ENCODE results near the gene SAMD4A.
"Not testable (repeated sequence)": the region's sequence is repeated elsewhere in the genome, so short reads cannot be mapped to it uniquely, and the experiment has no call there.

The SAMD4A gene

DNA sequence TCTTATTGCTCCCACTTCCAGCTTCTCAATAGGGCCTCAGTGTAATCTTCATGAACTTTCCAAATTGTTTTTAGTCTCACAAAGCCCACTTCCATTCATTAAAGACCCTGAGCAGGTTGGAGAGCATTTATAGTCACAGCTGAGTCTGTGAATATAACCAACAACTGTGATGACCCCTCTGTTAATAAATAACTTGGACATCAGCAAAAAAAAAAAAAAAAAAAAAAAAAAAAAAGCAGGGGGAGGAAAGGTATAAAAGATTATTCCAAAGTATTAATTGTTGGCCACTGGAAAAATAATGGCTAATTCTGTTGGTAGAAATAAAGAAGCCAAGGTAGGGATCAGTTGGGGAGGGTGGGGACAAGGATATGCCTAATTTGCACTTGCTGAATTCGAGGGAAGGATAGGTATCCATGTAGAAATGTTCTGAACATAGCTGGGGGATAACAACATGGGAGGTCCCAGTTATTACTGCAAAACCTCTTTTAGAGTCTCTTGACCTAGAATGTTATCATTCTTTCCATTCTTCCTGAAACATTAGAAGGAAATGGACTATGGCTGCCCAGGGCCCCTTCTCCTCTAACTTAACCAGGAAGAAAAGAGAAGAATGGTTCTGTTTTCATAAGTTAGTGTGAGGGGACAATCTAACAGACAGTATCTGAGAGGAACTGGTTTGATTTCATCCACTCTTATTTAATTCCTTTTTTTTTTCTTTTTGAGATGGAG is 56.5 kb downstream of the SAMD4A start:
- Mint-ChIP-seq H3K9me3 (no peaks in the 10 kb centered on the region), H3K36me3 (ENCODE audit: low read depth) (peaks cover 6% of the 10 kb centered on the region), H3K4me3 (no peak overlapping the region), H3K27ac (peak overlapping the region in 2 of 3 experiments; percentile 46 to 53), H3K27me3 (ENCODE audit: low read depth) (no peaks in the 10 kb centered on the region), H3K4me1 (peaks cover 59% of the 10 kb centered on the region)
- TF ChIP-seq, protein P1, sequence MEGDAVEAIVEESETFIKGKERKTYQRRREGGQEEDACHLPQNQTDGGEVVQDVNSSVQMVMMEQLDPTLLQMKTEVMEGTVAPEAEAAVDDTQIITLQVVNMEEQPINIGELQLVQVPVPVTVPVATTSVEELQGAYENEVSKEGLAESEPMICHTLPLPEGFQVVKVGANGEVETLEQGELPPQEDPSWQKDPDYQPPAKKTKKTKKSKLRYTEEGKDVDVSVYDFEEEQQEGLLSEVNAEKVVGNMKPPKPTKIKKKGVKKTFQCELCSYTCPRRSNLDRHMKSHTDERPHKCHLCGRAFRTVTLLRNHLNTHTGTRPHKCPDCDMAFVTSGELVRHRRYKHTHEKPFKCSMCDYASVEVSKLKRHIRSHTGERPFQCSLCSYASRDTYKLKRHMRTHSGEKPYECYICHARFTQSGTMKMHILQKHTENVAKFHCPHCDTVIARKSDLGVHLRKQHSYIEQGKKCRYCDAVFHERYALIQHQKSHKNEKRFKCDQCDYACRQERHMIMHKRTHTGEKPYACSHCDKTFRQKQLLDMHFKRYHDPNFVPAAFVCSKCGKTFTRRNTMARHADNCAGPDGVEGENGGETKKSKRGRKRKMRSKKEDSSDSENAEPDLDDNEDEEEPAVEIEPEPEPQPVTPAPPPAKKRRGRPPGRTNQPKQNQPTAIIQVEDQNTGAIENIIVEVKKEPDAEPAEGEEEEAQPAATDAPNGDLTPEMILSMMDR (IDR thresholded peaks at IDR 0.05; ENCODE audit: unreplicated experiment in 3 of 3), result no peak

DNA sequence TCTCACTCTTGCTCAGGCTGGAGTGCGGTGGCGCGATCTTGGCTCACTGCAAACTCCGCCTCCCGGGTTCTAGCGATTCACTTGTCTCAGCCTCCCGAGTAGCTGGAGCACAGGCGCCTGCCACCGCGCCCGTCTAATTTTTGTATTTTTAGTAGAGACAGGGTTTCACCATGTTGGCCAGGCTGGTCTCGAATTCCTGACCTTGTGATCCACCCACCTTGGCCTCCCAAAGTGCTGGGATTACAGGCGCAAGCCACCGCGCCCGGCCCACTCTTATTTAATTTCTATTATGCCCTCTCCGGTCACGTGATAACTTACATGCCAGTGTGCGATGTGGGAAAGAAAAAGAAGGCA is 57.1 kb downstream of the SAMD4A start:
- not testable (repeated sequence) for H3K27ac Mint-ChIP-seq; H3K27me3 Mint-ChIP-seq (ENCODE audit: low read depth); H3K4me3 Mint-ChIP-seq; H3K36me3 Mint-ChIP-seq (ENCODE audit: low read depth); H3K9me3 Mint-ChIP-seq
- peaks cover 62% of the 10 kb centered on the region for H3K4me1 Mint-ChIP-seq

- Mint-ChIP-seq H3K27me3 (ENCODE audit: low read depth) (no peaks in the 10 kb centered on the region), H3K36me3 (ENCODE audit: low read depth) (no peaks in the 10 kb centered on the region), H3K9me3 (no peaks in the 10 kb centered on the region), H3K4me3 (no peak overlapping the region), H3K4me1 (peaks cover 70% of the 10 kb centered on the region), H3K27ac (peak overlapping the region in 1 of 3 experiments; percentile 48)
- TF ChIP-seq, protein P1 (IDR thresholded peaks at IDR 0.05; ENCODE audit: unreplicated experiment in 3 of 3), result no peak
Observed at GRCh38 chr14:54625112-54625511, 58.2 kb downstream of the SAMD4A start.

DNA sequence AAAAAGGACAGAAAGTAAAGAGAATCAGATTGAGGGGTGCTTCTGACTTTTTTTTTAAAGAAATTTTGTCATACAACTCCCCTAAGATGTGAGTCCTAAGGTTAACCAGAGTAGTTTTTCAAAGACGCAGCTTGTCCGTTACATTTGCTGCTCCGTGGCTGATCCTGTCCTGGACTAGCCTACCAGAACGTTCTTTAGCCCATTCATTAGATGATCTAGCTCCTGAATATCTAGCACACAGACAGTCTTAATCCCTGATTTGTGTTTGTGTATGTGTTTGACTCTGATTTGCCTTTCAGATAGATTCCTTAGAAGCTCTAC is 60.3 kb downstream of the SAMD4A start:
- Mint-ChIP-seq H3K9me3 (no peaks in the 10 kb centered on the region), H3K4me1 (peaks cover 63% of the 10 kb centered on the region), H3K36me3 (ENCODE audit: low read depth) (no peaks in the 10 kb centered on the region), H3K27ac (peak overlapping the region; percentile 84 to 93 (median 87)), H3K4me3 (no peak overlapping the region), H3K27me3 (ENCODE audit: low read depth) (no peaks in the 10 kb centered on the region)
- TF ChIP-seq, protein P1 (IDR thresholded peaks at IDR 0.05; ENCODE audit: unreplicated experiment in 3 of 3), result no peak

DNA sequence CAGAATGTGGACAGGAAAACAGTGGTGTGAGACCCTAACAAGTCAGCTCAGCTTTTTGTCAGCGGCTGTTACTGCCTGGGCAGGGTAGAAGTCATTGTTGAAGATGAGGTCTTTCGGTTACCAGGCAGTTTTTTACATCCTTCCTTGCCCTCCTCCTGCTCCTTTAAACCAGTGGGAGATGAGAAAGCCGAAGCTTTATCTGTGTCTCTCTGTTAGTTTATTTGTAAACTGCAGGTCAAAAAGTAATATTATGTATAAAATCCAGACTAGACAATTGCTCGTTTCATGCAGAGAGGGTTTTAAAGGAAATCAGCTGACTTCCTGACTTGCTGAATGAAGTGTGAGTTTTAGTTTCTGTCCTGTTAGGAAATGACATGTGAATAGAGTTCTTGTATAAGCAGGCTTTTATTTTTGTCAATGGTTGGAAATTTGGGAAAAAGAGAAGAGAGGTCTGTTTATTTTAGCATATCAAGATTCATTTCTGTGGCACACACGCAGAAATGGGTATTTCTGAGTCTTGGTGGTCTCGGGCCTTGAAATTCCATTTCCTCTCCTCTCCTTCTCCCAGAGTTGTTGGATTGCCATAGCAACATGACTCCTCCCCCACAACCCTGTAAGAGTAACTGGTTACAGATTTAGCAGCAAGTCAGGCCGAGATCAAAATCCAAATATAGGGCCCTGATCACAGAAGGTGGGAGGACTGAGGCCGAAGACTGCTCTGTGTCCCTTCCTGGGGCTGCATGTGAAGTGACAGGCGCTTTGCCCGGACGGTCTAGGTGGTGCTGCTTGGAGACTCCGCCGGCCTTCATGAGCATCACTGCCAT is 60.8 kb downstream of the SAMD4A start:
- Mint-ChIP-seq H3K27me3 (ENCODE audit: low read depth) (no peaks in the 10 kb centered on the region), H3K9me3 (peaks cover 4% of the 10 kb centered on the region), H3K36me3 (ENCODE audit: low read depth) (peaks cover 4% of the 10 kb centered on the region), H3K27ac (peak overlapping the region; percentile 84 to 93 (median 87)), H3K4me3 (peak overlapping the region in 2 of 3 experiments; percentile 15 to 54), H3K4me1 (peaks cover 60% of the 10 kb centered on the region)
- TF ChIP-seq, protein P1 (IDR thresholded peaks at IDR 0.05; ENCODE audit: unreplicated experiment in 3 of 3), result no peak

DNA sequence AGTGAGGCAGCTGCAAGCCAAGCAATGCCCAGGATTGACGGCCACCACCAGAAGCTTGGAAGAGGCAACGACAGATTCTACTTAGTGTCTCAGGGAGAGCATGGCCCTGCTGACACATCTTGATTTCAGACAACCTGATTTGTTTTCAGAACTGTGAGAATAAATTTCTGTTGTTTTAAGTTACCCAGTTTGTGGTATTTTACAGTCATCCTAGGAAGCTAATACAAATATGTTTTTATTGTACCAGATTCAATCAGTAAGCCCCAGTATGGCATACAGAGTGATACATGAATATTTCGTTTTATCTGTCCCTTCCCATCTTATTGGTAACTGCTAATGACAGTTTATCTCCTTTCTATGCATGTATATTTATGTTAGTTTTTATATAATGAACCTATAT is 62.3 kb downstream of the SAMD4A start:
- Mint-ChIP-seq H3K27ac (no peak overlapping the region), H3K9me3 (peaks cover 4% of the 10 kb centered on the region), H3K4me1 (peaks cover 59% of the 10 kb centered on the region), H3K27me3 (ENCODE audit: low read depth) (no peaks in the 10 kb centered on the region), H3K36me3 (ENCODE audit: low read depth) (peaks cover 4% of the 10 kb centered on the region), H3K4me3 (no peak overlapping the region)
- TF ChIP-seq, protein P1 (IDR thresholded peaks at IDR 0.05; ENCODE audit: unreplicated experiment in 3 of 3), result no peak
